Loucy (cell line): ENCODE measurements around the gene HOXB3.
A peak's percentile ranks its signal among the peaks of the same experiment; 100 is the strongest.

Source experiments
- H2AFZ ChIP-seq: fragments of 200-600 bp; sonication (generic); 2 replicates; pipeline ENCODE4 v1.6.0; 2016; ENCODE audit warnings: antibody characterized with exemption, mild to moderate bottlenecking, low read length, moderate library complexity
- H3F3A ChIP-seq: fragments of 200-600 bp; 2 replicates; pipeline ENCODE4 v1.6.0; 2016; ENCODE audit warnings: antibody characterized with exemption, low read depth, mild to moderate bottlenecking
- H3K27me3 ChIP-seq: fragments of 200-600 bp; sonication (generic); 2 replicates; pipeline ENCODE4 v1.6.1; 2014; ENCODE audit warnings: low read length, mild to moderate bottlenecking; ENCODE audit not compliant: insufficient read depth, poor library complexity, severe bottlenecking
- H3K36me3 ChIP-seq: fragments of 200-600 bp; sonication (generic); 2 replicates; pipeline ENCODE4 v1.6.1; 2016; ENCODE audit warnings: low read length; ENCODE audit not compliant: insufficient read depth
- H3K4me1 ChIP-seq: fragments of 200-600 bp; sonication (generic); 2 replicates; pipeline ENCODE4 v1.5.1; 2014; ENCODE audit warnings: low read length, mild to moderate bottlenecking; ENCODE audit not compliant: insufficient read depth, poor library complexity, severe bottlenecking
- H3K4me2 ChIP-seq: fragments of 200-600 bp; sonication (generic); 2 replicates; pipeline ENCODE4 v1.6.0; 2014; ENCODE audit warnings: antibody characterized with exemption, low read length, low read depth, mild to moderate bottlenecking; ENCODE audit not compliant: poor library complexity, severe bottlenecking
- H3K4me3 ChIP-seq: fragments of 200-600 bp; sonication (generic); 2 replicates; pipeline ENCODE4 v1.5.1; 2014; ENCODE audit warnings: low read length, mild to moderate bottlenecking, mixed read lengths; ENCODE audit not compliant: poor library complexity, severe bottlenecking
- H3K79me2 ChIP-seq: fragments of 200-600 bp; sonication (generic); 2 replicates; pipeline ENCODE4 v1.6.1; 2014; ENCODE audit warnings: low read length; ENCODE audit not compliant: insufficient read depth
- H3K9ac ChIP-seq: fragments of 200-600 bp; sonication (generic); 2 replicates; pipeline ENCODE4 v1.6.0; 2014; ENCODE audit warnings: mild to moderate bottlenecking, low read depth, low read length, moderate library complexity; ENCODE audit not compliant: poor library complexity, severe bottlenecking
- H3K9me2 ChIP-seq: fragments of 200-600 bp; sonication (generic); replicated peaks from 2 replicates; pipeline ENCODE4 v1.6.1; 2016; ENCODE audit warnings: low read depth, low read length, mixed read lengths
- H3K9me3 ChIP-seq: fragments of 200-600 bp; sonication (generic); 2 replicates; pipeline ENCODE4 v1.6.1; 2014; ENCODE audit warnings: mild to moderate bottlenecking, antibody characterized with exemption, low read length, low read depth; ENCODE audit not compliant: insufficient read depth
- H4K20me1 ChIP-seq: fragments of 200-600 bp; sonication (generic); 2 replicates; pipeline ENCODE4 v1.6.0; 2014; ENCODE audit warnings: antibody characterized with exemption, low read length, mild to moderate bottlenecking; ENCODE audit not compliant: insufficient read depth, poor library complexity, severe bottlenecking
- EZH2phosphoT487 ChIP-seq: fragments of 200-600 bp; IDR thresholded peaks from 2 replicates; pipeline ENCODE4 v1.6.1; 2018; ENCODE audit warnings: antibody characterized with exemption, mild to moderate bottlenecking, moderate library complexity, borderline replicate concordance
- TF ChIP-seq, protein P1 (sequence below): fragments of 200-600 bp; sonication (generic); conservative IDR thresholded peaks from 2 replicates; pipeline ENCODE4 v1.5.1; 2014; ENCODE audit warnings: mild to moderate bottlenecking, antibody characterized with exemption, low read length

HOXB3 gene

DNA sequence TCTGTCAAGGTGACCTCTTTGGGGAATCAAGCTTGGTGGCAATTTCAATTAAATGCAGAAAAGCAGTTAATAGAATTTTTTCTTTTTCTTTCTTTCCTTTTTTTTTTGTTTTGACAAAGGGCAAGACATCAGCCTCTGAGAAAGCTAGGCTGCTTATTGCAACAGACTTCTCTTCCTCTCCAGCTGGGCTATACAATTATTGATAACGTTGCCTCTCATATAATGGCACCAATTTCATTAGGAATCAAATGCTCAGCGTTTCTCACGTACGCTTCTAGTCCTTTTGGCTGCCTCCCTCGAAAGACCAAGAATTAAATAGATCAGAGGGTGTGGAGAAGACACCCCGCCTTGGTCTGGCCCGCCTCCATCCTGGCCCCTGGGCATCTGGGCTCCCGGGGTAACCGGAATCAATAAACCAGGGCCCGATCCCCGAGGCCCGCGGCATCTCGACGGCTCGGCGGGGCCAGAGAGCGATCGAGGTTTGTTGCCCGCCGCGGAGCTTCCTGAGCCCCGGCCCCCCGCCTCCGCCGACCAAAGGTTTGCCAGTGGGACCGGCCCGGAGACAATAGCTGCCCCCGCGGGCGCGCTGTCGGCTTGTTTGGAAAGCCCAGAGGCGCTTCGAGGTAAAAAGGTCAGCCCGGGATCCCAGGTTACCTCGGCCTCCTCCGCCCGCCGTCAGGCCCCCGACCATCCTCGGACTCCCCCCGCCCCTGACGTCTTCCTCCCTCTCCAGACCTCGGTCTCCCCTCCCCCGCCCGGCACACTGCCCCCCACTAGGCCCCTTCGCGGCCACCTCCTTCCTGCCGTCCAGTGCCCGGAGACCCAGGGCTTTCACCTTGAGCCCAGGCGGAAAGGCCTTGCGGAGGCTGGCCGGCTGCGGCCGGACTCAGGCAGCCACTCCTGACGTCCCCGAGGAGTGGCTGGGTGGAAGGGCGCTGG, 63.2 kb downstream of the HOXB3 start:
- no peak overlapping the region for H3K9ac ChIP-seq
- H2AFZ ChIP-seq = no peak overlapping the region
- H3K4me3 ChIP-seq = no peak overlapping the region
- H3K79me2 ChIP-seq = no peaks in the 10 kb centered on the region
- H3K4me2 ChIP-seq = no peak overlapping the region
- TF ChIP-seq, protein P1, sequence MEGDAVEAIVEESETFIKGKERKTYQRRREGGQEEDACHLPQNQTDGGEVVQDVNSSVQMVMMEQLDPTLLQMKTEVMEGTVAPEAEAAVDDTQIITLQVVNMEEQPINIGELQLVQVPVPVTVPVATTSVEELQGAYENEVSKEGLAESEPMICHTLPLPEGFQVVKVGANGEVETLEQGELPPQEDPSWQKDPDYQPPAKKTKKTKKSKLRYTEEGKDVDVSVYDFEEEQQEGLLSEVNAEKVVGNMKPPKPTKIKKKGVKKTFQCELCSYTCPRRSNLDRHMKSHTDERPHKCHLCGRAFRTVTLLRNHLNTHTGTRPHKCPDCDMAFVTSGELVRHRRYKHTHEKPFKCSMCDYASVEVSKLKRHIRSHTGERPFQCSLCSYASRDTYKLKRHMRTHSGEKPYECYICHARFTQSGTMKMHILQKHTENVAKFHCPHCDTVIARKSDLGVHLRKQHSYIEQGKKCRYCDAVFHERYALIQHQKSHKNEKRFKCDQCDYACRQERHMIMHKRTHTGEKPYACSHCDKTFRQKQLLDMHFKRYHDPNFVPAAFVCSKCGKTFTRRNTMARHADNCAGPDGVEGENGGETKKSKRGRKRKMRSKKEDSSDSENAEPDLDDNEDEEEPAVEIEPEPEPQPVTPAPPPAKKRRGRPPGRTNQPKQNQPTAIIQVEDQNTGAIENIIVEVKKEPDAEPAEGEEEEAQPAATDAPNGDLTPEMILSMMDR = no peak
- TF ChIP-seq EZH2phosphoT487 = no peak
- no peaks in the 10 kb centered on the region for H4K20me1 ChIP-seq
- no peaks in the 10 kb centered on the region for H3K36me3 ChIP-seq
- no peaks in the 10 kb centered on the region for H3K27me3 ChIP-seq
- H3K4me1 ChIP-seq = peaks cover 7% of the 10 kb centered on the region
- no peaks in the 10 kb centered on the region for H3K9me3 ChIP-seq
- H3K9me2 ChIP-seq = no peaks in the 10 kb centered on the region
- H3F3A ChIP-seq = no peaks in the 10 kb centered on the region

DNA sequence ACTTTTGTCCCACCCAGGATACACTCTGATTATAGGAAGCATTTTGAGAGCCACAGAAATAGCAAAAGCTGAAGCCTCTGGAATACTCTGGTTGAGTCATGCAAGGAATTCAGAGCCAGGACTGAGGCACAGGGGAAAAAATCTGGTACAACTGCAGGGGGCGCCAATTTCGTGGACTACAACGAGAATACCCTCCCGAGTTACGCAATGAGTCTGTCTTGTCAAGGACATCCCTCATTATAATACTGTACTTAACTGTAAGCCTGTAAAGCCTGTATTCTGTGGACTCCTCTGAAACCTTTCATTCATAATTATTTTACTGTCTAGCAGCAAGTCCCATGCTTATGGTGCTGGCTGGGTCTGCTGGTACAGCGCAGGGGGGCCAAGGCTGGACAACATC, 67.0 kb downstream of the HOXB3 start:
- Histone ChIP-seq H2AFZ (no peak overlapping the region), H3K9ac (no peak overlapping the region), H3K4me1 (peaks cover 7% of the 10 kb centered on the region), H3F3A (no peaks in the 10 kb centered on the region; the same call in 1 of the 2 replicates), H3K9me3 (no peaks in the 10 kb centered on the region), H3K4me3 (no peak overlapping the region), H3K9me2 (no peaks in the 10 kb centered on the region), H3K27me3 (no peaks in the 10 kb centered on the region), H3K4me2 (no peak overlapping the region), H4K20me1 (no peaks in the 10 kb centered on the region), H3K36me3 (no peaks in the 10 kb centered on the region), H3K79me2 (no peaks in the 10 kb centered on the region)
- TF ChIP-seq, protein P1 = peak; percentile 52
- TF ChIP-seq EZH2phosphoT487 = no peak

DNA sequence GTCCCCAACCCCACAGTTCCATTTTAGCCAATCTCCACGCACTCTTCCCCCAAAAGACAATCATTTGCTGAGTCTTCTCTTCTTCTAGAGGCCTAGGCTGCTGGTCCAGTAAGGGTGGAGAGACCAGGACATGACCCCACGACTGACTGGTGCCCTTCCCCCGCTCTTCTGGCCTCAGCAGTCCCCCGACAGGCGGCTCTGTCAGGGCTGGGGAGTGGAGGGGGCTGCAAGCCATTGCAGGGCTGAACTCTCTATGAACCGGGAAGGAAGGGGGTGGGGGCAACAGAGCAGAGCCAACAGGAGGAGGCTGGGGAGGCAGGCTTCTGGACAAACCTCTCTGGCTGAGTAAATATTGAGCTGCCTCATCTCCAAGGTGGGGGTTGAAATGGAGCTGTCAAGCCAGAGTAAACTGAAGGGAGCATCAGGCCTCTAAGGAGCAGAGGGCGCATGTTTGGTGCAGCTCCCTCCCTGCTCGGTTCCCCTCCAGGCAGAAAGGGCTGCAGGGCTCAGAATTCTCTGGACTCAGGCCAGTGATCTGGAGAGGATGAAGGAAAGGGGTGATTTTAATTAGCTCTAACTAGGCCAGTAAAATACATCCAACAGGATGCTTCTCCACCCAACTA, 67.9 kb downstream of the HOXB3 start:
- Histone ChIP-seq H3K4me3 (no peak overlapping the region), H2AFZ (no peak overlapping the region), H3K9me2 (no peaks in the 10 kb centered on the region), H3F3A (no peaks in the 10 kb centered on the region; the same call in 1 of the 2 replicates), H3K36me3 (no peaks in the 10 kb centered on the region), H3K4me2 (no peak overlapping the region), H3K79me2 (no peaks in the 10 kb centered on the region), H4K20me1 (no peaks in the 10 kb centered on the region), H3K9ac (no peak overlapping the region), H3K27me3 (no peaks in the 10 kb centered on the region), H3K9me3 (no peaks in the 10 kb centered on the region), H3K4me1 (peaks cover 7% of the 10 kb centered on the region)
- TF ChIP-seq EZH2phosphoT487 = no peak
- TF ChIP-seq, protein P1 = no peak
